Measurements from ENCODE around the gene AWAT2. TPM values are rescaled to one million over a fixed set of nuclear protein-coding genes. Genes with fewer than 3 reads are reported as not detected.

Gene AWAT2
- total and polyA plus RNA-seq, 9 donors: 0.10 TPM; not detected in 8

DNA sequence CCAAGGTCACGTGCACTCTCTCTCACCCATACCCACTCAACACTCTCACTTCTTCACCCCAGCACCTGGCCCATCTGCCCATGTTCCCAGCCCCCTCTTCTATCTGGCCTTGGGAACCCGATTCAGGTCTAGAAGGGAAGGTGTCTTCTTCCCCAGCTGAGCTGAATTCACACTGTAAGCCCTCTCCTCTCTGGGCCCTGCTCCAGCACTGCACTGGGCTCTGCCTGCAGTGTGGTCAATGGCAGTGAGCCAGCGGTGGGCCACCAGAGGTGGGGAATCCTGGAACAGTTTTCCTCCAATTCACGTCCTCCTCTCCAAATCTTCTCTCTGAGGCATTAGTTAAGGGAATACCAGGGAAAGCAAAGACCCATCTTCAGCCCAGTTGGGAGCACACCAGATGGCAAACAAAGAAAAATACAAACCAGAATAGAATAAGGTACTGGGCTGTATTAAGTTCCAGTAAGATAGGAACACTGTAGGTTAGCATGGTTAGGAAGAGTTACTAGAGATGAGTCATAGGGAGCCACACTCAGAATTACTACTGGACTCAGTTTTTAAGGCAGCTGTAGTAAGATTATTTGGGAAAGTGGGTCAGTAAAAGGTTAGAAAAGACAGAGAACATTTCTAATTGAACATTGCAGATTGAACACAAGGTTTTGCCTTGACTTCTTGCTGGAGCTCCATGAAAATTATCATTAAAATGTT lies 5.0 kb downstream of the AWAT2 start:
- Histone ChIP-seq H3K4me1 (ENCODE audit: insufficient read depth) (no peaks in the 10 kb centered on the region), H3K9me3 (no peaks in the 10 kb centered on the region), H3K27ac (no peak overlapping the region), H3K4me3 (no peak overlapping the region), H3K27me3 (no peaks in the 10 kb centered on the region), H3K36me3 (no peaks in the 10 kb centered on the region)
- no peak for TF ChIP-seq POLR2A (IDR thresholded peaks at IDR 0.05)
- no peak for TF ChIP-seq EP300 (IDR thresholded peaks at IDR 0.05)
- TF ChIP-seq, protein P1, sequence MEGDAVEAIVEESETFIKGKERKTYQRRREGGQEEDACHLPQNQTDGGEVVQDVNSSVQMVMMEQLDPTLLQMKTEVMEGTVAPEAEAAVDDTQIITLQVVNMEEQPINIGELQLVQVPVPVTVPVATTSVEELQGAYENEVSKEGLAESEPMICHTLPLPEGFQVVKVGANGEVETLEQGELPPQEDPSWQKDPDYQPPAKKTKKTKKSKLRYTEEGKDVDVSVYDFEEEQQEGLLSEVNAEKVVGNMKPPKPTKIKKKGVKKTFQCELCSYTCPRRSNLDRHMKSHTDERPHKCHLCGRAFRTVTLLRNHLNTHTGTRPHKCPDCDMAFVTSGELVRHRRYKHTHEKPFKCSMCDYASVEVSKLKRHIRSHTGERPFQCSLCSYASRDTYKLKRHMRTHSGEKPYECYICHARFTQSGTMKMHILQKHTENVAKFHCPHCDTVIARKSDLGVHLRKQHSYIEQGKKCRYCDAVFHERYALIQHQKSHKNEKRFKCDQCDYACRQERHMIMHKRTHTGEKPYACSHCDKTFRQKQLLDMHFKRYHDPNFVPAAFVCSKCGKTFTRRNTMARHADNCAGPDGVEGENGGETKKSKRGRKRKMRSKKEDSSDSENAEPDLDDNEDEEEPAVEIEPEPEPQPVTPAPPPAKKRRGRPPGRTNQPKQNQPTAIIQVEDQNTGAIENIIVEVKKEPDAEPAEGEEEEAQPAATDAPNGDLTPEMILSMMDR (IDR thresholded peaks at IDR 0.05): no peak
- DNase-seq: no peak
- 55 to 64% (median 58%) methylated on average over 4 of the region's 4 CpGs for WGBS, 3 donors
- intact Hi-C loops (cut with DNase I): no loop called here

DNA sequence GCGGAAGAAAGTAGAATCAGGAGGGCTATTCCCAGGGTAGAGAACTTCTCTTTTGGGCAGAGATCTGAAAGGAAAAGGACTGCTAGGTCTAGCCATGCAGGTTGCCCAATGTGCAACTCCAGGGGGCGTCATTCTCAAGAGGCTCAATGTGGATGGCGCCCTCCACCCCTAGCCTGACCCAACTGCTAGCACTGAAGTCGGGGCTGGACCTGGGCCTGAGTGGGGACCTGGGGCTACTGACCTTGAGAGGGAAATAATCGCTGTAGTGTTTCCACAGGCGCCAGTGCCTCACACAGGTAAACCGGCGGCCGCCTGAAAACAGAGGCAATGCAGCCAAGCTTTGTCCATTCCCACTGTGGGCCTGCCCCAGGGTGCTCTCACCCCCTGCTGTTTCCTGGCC lies 6.1 kb downstream of the AWAT2 start:
- no peak for DNase-seq
- Histone ChIP-seq H3K27ac (no peak overlapping the region), H3K27me3 (no peaks in the 10 kb centered on the region), H3K4me3 (no peak overlapping the region), H3K36me3 (no peaks in the 10 kb centered on the region), H3K4me1 (ENCODE audit: insufficient read depth) (no peaks in the 10 kb centered on the region), H3K9me3 (no peaks in the 10 kb centered on the region)
- intact Hi-C loops (cut with DNase I): no loop called here
- WGBS, 3 donors: 81 to 87% (median 86%) methylated on average over 9 of the region's 9 CpGs
- TF ChIP-seq POLR2A (IDR thresholded peaks at IDR 0.05) (no peak), EP300 (IDR thresholded peaks at IDR 0.05) (no peak)
- TF ChIP-seq, protein P1 (IDR thresholded peaks at IDR 0.05): no peak

DNA sequence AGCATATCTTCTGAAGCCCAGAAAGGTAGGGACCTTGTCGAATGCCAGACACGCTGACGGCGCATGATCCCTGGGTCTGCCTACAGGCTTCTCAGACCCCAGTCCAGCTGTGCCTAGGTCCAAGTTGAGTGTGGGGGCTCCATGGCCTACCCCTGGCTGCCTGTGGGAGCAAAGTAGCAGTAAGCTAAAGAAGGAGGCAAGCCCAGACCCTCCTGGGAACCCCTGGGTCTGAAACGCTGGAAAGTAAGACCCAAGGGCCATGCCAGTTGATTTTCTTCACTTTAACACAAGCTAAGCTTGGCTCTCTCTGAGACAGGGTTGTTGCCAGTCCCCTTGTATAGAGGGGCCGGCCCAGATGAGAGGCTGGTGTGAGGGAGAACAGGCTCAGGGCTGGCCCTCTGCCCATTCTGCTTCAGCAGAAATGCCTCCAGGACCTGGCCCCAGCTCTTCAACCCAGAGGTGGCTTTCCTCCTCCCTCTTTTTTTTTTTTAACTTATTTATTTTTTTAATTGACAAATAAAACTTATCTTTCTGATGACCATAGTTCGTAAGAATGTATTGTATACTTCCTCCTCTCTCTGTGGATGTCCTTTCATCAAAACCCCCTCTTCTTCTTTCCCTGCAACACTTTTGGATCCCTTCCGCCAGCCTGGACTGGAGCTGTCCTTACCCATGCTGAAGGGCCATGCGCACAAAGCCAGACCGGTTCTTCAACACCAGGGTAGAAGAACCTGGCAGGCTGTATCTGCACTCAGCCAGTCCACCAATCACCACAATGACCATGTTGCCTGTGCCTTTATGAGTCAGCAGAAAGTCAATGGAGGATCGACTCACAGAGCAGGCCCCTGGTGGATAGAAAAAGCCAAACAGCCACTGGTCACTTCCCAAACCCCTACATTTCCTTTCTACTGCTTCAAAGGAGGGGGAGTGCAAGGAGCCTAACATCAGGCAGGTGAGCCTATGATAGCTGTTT lies 7.1 kb downstream of the AWAT2 start:
- no peak for DNase-seq
- H3K27ac ChIP-seq: no peak overlapping the region
- intact Hi-C loops (cut with DNase I): no loop called here
- TF ChIP-seq POLR2A (IDR thresholded peaks at IDR 0.05): no peak
- H3K4me3 ChIP-seq: no peak overlapping the region
- no peaks in the 10 kb centered on the region for H3K27me3 ChIP-seq
- no peaks in the 10 kb centered on the region for H3K9me3 ChIP-seq
- WGBS, 3 donors: 78 to 83% (median 78%) methylated on average over 11 of the region's 11 CpGs
- no peaks in the 10 kb centered on the region for H3K36me3 ChIP-seq
- H3K4me1 ChIP-seq (ENCODE audit: insufficient read depth): no peaks in the 10 kb centered on the region

DNA sequence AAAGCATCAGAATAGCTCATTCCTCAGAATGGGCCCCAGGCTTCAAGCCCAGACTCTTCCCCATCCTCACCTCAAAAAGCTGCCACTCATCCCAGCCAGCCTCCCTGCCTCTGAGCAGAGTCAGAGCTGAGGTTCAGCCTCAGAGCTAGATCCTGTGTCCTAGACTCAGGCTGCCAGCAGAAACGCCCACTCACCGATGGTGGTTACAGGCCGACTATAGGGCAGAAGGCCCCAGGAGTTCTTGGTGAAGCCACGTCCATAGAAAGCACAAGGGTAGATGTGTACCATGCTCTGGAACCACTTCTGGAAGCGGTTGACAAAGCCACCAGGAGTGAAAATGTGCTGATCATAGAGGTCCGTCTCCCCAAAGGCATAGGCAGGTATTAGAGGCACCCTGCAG lies 7.7 kb downstream of the AWAT2 start:
- H3K36me3 ChIP-seq: no peaks in the 10 kb centered on the region
- H3K4me3 ChIP-seq: no peak overlapping the region
- intact Hi-C loops (cut with DNase I): no loop called here
- no peak overlapping the region for H3K27ac ChIP-seq
- no peaks in the 10 kb centered on the region for H3K9me3 ChIP-seq
- TF ChIP-seq, protein P1 (IDR thresholded peaks at IDR 0.05): no peak
- no peak for TF ChIP-seq EP300 (IDR thresholded peaks at IDR 0.05)
- TF ChIP-seq POLR2A (IDR thresholded peaks at IDR 0.05): no peak
- no peaks in the 10 kb centered on the region for H3K27me3 ChIP-seq
- H3K4me1 ChIP-seq (ENCODE audit: insufficient read depth): no peaks in the 10 kb centered on the region
- WGBS, 3 donors: 69 to 90% (median 74%) methylated on average over 6 of the region's 6 CpGs
- no peak for DNase-seq

All from ovary (tissue), 9 donors.